Fibroblast of pulmonary artery (primary cell): ENCODE data around the gene LRRC4B.

ENCODE experiments used
- DNase-seq: peaks from one replicate; pipeline ENCODE4 v3.0.0-alpha.2; 2010; ENCODE audit warnings: low read depth
- H3K4me3 ChIP-seq: replicated peaks from 2 replicates; pipeline ENCODE4 v1.5.1; 2011; ENCODE audit warnings: low read depth, mild to moderate bottlenecking, control low read depth, low read length, moderate library complexity
- TF ChIP-seq, protein P1 (sequence below): IDR thresholded peaks from 2 replicates; pipeline ENCODE4 v1.5.1; 2011; ENCODE audit warnings: mild to moderate bottlenecking, control low read depth, low read length, inconsistent platforms; ENCODE audit errors: missing control alignments

LRRC4B gene

GRCh38 chr19:50559636-50560035 is 8.6 kb downstream of the LRRC4B start:
- TF ChIP-seq, protein P1, sequence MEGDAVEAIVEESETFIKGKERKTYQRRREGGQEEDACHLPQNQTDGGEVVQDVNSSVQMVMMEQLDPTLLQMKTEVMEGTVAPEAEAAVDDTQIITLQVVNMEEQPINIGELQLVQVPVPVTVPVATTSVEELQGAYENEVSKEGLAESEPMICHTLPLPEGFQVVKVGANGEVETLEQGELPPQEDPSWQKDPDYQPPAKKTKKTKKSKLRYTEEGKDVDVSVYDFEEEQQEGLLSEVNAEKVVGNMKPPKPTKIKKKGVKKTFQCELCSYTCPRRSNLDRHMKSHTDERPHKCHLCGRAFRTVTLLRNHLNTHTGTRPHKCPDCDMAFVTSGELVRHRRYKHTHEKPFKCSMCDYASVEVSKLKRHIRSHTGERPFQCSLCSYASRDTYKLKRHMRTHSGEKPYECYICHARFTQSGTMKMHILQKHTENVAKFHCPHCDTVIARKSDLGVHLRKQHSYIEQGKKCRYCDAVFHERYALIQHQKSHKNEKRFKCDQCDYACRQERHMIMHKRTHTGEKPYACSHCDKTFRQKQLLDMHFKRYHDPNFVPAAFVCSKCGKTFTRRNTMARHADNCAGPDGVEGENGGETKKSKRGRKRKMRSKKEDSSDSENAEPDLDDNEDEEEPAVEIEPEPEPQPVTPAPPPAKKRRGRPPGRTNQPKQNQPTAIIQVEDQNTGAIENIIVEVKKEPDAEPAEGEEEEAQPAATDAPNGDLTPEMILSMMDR, result no peak
- DNase-seq, result no peak
- no peak overlapping the region for H3K4me3 ChIP-seq

- TF ChIP-seq, protein P1, result no peak
Measured at GRCh38 chr19:50558449-50558848, 9.8 kb downstream of the LRRC4B start.

DNA sequence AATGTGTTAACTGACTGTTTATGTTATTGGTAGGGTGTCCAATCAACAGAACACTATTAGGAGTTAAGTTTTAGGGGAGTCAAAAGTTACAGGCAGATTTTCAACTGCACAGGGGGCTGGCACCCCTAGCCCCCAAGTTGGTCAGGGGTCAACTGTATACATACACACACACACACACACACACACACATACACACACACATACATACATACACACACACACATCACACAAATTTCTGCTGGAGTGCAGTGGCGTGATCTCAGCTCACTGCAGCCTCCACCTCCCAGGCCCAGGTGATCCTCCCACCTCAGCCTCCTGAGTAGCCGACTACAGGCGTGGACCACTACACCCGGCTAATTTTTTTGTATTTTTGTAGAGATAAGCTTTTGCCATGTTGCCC is 10.2 kb downstream of the LRRC4B start:
- H3K4me3 ChIP-seq, result no peak overlapping the region
- DNase-seq, result no peak
- TF ChIP-seq, protein P1, result no peak

More at GRCh38 chr19:50558449-50558848, 9.8 kb downstream of the LRRC4B start:
- no peak for DNase-seq
- no peak overlapping the region for H3K4me3 ChIP-seq

DNA sequence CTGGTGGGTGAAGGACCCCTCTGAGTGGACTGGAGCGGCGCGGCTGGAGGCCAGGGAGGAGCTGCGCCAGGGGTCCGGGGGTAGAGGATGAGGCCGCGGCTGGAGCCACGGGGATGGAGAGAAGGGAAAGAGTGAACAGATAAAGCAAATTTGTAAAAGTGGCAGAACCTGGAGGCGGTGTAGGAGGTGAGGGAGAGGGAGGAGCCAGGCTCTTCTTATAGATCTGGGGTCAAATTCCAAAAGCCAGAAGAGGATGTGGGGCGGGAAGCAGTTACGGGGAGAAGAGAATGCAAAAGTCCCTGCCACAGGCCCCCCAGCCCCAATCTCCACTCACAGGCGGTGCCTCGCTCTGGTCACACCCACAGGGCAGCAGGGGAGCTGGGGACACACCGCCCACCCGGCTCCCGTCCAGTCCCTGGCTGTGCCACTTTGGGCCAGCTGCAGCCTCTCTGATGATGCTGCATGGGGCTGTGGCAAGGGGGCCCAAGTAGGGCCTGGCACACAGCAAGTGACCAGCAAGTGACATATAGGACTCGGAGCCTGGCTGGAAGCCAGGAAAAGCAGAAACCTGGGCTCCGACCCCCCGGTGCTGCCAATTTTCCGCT is 11.1 kb downstream of the LRRC4B start:
- H3K4me3 ChIP-seq, result peak overlapping the region; percentile 61
- TF ChIP-seq, protein P1, result no peak
- DNase-seq, result no peak

DNA sequence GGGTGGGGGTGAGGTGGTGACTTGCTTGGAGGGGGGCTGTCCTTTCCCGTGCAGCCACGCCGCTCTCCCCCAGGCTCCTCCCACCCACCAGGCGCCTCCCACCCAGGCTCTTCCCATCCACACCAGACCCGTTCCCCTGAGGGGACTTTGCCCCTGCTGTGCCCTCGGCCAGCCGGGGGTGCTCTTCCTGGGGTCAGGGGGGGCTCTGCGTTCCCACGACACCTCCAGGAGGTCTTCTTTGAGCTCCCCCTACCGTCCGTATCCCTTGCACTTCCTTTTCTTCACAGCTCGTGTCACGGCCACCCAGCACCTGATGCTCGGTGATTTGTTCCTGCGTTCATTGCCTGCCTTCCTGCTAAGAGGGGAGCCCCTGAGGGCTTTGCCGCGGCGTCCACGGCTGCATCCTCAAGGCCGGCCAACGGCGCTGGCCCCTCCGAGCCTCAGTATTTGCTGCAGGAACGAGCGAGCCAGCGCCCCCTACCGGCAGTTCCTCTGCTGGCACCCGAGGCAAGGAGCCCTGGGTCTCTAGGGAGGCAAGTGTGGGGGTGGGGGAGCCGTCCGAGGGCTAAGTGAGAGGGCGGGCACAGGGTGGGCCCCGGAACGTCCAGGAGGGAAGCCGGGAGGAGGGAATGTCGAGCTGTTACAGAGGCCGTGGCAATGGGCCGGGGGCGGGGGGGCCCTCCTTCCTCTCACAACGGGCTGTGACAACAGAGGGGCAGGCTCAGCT is 11.8 kb downstream of the LRRC4B start:
- TF ChIP-seq, protein P1, result peak; percentile 80
- DNase-seq, result peak; percentile 77
- H3K4me3 ChIP-seq, result peak overlapping the region; percentile 61

GRCh38 chr19:50555450-50556281 is 12.6 kb downstream of the LRRC4B start:
- peak overlapping the region; percentile 61 for H3K4me3 ChIP-seq
- TF ChIP-seq, protein P1, result no peak

More at GRCh38 chr19:50555450-50556281, 12.6 kb downstream of the LRRC4B start:
- DNase-seq, result peak; percentile 11
